Measurements from ENCODE around the gene MERTK.
A peak's percentile ranks its signal among the peaks of the same experiment; 100 is the strongest.
"Not testable (repeated sequence)": the region's sequence is repeated elsewhere in the genome, so short reads cannot be mapped to it uniquely, and the experiment has no call there.

MERTK gene

GRCh38 chr2:111897924-111898702 lies at the start of gene MERTK:
Gene MERTK, plus strand, starts transcription at chr2:111898607. Its CDS starts 129 bp downstream, at chr2:111898736.
- DNase-seq, result peak; percentile 66 to 77

GRCh38 chr2:111850646-111851045 lies 47.8 kb upstream of the MERTK start:
- DNase-seq, result peak in 1 of 2 experiments; percentile 13

- not testable (repeated sequence) for DNase-seq
These were observed 45.9 kb upstream of the MERTK start for GRCh38 chr2:111852544-111852943.

GRCh38 chr2:111860005-111860404 lies 38.4 kb upstream of the MERTK start:
- not testable (repeated sequence) for DNase-seq

- not testable (repeated sequence) for DNase-seq
These were observed 33.3 kb upstream of the MERTK start for GRCh38 chr2:111865124-111865523.

- DNase-seq, result not testable (repeated sequence)
These were observed 25.6 kb upstream of the MERTK start for GRCh38 chr2:111872806-111873205.

- peak; percentile 81 to 82 for DNase-seq
These were observed 14.5 kb upstream of the MERTK start, which contains the start of gene ANAPC1 for GRCh38 chr2:111883661-111884591. Gene ANAPC1, minus strand, starts transcription at chr2:111884193. Its CDS starts 3,368 bp downstream, at chr2:111880825.

- peak in 1 of 2 experiments; percentile 49 for DNase-seq
These were observed 13.8 kb upstream of the MERTK start for GRCh38 chr2:111884592-111884964.

GRCh38 chr2:111896024-111896423 lies 2.4 kb upstream of the MERTK start:
- no peak for DNase-seq

GRCh38 chr2:111896576-111896975 lies 1.8 kb upstream of the MERTK start:
- DNase-seq, result peak in 1 of 2 experiments; percentile 15

GRCh38 chr2:111897630-111897923 lies 830 bp upstream of the MERTK start:
- DNase-seq, result no peak

GRCh38 chr2:111898703-111899514 lies 502 bp downstream of the MERTK start:
- peak in 1 of 2 experiments; percentile 45 for DNase-seq

- DNase-seq, result peak in 1 of 2 experiments; percentile 50
These were observed 2.5 kb downstream of the MERTK start for GRCh38 chr2:111900859-111901258.

- no peak for DNase-seq
These were observed 5.1 kb downstream of the MERTK start for GRCh38 chr2:111903516-111903915.

GRCh38 chr2:111903930-111904439 lies 5.6 kb downstream of the MERTK start:
- DNase-seq, result no peak

- DNase-seq, result no peak
These were observed 6.5 kb downstream of the MERTK start for GRCh38 chr2:111904726-111905474.

GRCh38 chr2:111905475-111905869 lies 7.1 kb downstream of the MERTK start:
- DNase-seq, result not testable (repeated sequence)

GRCh38 chr2:111905990-111906735 lies 7.8 kb downstream of the MERTK start:
- no peak for DNase-seq

GRCh38 chr2:111908578-111908977 lies 10.2 kb downstream of the MERTK start:
- no peak for DNase-seq

- no peak for DNase-seq
These were observed 10.7 kb downstream of the MERTK start for GRCh38 chr2:111909079-111909478.

GRCh38 chr2:111909997-111910396 lies 11.6 kb downstream of the MERTK start:
- DNase-seq, result not testable (repeated sequence)

Measured in NCI-H524 (cell line).